Neural cell (in vitro differentiated cells): ENCODE results near the gene DDX1. TPM values are rescaled to one million over a fixed set of nuclear protein-coding genes. Genes with fewer than 3 reads are reported as not detected.

Source experiments
- H2AFZ ChIP-seq: fragments of 200-600, 300-800 bp; sonication (generic), shearing (Covaris generic); 2 replicates; pipeline ENCODE4 v1.6.0; 2014; ENCODE audit warnings: low read depth, mild to moderate bottlenecking, antibody characterized with exemption, low read length, moderate library complexity
- H3F3A ChIP-seq: fragments of 200-600 bp; shearing (Covaris generic); 2 replicates; pipeline ENCODE4 v1.6.1; 2016; ENCODE audit warnings: mild to moderate bottlenecking, moderate library complexity, mixed read lengths, antibody characterized with exemption, low read length; ENCODE audit not compliant: insufficient read depth, poor library complexity, severe bottlenecking
- H3K27ac ChIP-seq: fragments of 200-600, 300-800 bp; sonication (generic), shearing (Covaris generic); 2 replicates; pipeline ENCODE4 v1.5.1; 2014; ENCODE audit warnings: mild to moderate bottlenecking, low read length, moderate library complexity
- H3K27me3 ChIP-seq: fragments of 300-800, 200-600 bp; sonication (generic), shearing (Covaris generic); 2 replicates; pipeline ENCODE4 v1.6.0; 2014; ENCODE audit warnings: mild to moderate bottlenecking, low read depth, low read length, moderate library complexity; ENCODE audit not compliant: insufficient read depth
- H3K36me3 ChIP-seq: fragments of 300-800, 200-600 bp; sonication (generic), shearing (Covaris generic); 2 replicates; pipeline ENCODE4 v1.5.1; 2014; ENCODE audit warnings: mild to moderate bottlenecking, antibody characterized with exemption, low read length, moderate library complexity; ENCODE audit not compliant: insufficient read depth
- H3K4me2 ChIP-seq: fragments of 300-800, 200-600 bp; sonication (generic), shearing (Covaris generic); 2 replicates; pipeline ENCODE4 v1.6.0; 2014; ENCODE audit warnings: mild to moderate bottlenecking, low read length
- H3K4me3 ChIP-seq: fragments of 300-800, 200-600 bp; sonication (generic), shearing (Covaris generic); 2 replicates; pipeline ENCODE4 v1.5.1; 2014; ENCODE audit warnings: mild to moderate bottlenecking, low read length, moderate library complexity
- H3K79me2 ChIP-seq: fragments of 200-600 bp; shearing (Covaris generic); replicated peaks from 2 replicates; pipeline ENCODE4 v1.6.0; 2014; ENCODE audit warnings: mild to moderate bottlenecking, low read length, moderate library complexity; ENCODE audit not compliant: insufficient read depth
- H3K9ac ChIP-seq: fragments of 300-800, 200-600 bp; sonication (generic), shearing (Covaris generic); 2 replicates; pipeline ENCODE4 v1.6.1; 2016; ENCODE audit warnings: mild to moderate bottlenecking, low read length, mixed read lengths
- H3K9me2 ChIP-seq: fragments of 200-600 bp; shearing (Covaris generic); 2 replicates; pipeline ENCODE4 v1.6.1; 2016; ENCODE audit warnings: mild to moderate bottlenecking, low read length, mixed read lengths; ENCODE audit not compliant: insufficient read depth
- H3K9me3 ChIP-seq: fragments of 200-600, 300-800 bp; sonication (generic), shearing (Covaris generic); 2 replicates; pipeline ENCODE4 v1.6.1; 2016; ENCODE audit warnings: mild to moderate bottlenecking, mixed run types, low read length, moderate library complexity, mixed read lengths
- H4K20me1 ChIP-seq: fragments of 200-600 bp; shearing (Covaris generic); 2 replicates; pipeline ENCODE4 v1.6.1; 2016; ENCODE audit warnings: mild to moderate bottlenecking, mixed run types; ENCODE audit not compliant: insufficient read depth
- CTCF ChIP-seq: fragments of 450-650 bp; IDR thresholded peaks from 2 replicates; pipeline ENCODE4 v1.5.1; 2014; ENCODE audit warnings: antibody characterized with exemption, mild to moderate bottlenecking, moderate library complexity; ENCODE audit not compliant: poor library complexity, severe bottlenecking
- EP300 ChIP-seq: fragments of 450-650 bp; conservative IDR thresholded peaks from 2 replicates; pipeline ENCODE4 v1.6.1; 2014; ENCODE audit warnings: antibody characterized with exemption, mild to moderate bottlenecking, moderate library complexity; ENCODE audit not compliant: poor library complexity, severe bottlenecking
- EZH2 ChIP-seq: fragments of 200-600, 300-800 bp; shearing (Covaris generic), sonication (generic); IDR thresholded peaks from 2 replicates; pipeline ENCODE4 v1.6.1; 2014; ENCODE audit warnings: antibody characterized with exemption, low read length, borderline replicate concordance, mild to moderate bottlenecking; ENCODE audit not compliant: insufficient read depth, poor library complexity, severe bottlenecking
- MXI1 ChIP-seq: fragments of 450-650 bp; conservative IDR thresholded peaks from 2 replicates; pipeline ENCODE4 v1.6.1; 2014; ENCODE audit warnings: antibody characterized with exemption, mild to moderate bottlenecking; ENCODE audit not compliant: poor library complexity, severe bottlenecking
- POLR2AphosphoS5 ChIP-seq: IDR thresholded peaks from 2 replicates; pipeline ENCODE4 v1.6.1; 2012
- RAD21 ChIP-seq: fragments of 450-650 bp; conservative IDR thresholded peaks from 2 replicates; pipeline ENCODE4 v1.6.1; 2014; ENCODE audit warnings: antibody characterized with exemption, mild to moderate bottlenecking, moderate library complexity
- REST ChIP-seq: IDR thresholded peaks from 2 replicates; pipeline ENCODE4 v1.6.1; 2012; ENCODE audit warnings: borderline replicate concordance
- SMC3 ChIP-seq: fragments of 450-650 bp; conservative IDR thresholded peaks from 2 replicates; pipeline ENCODE4 v1.6.1; 2014; ENCODE audit warnings: antibody characterized with exemption, mild to moderate bottlenecking, moderate library complexity; ENCODE audit not compliant: poor library complexity
- TAF1 ChIP-seq: IDR thresholded peaks from 2 replicates; pipeline ENCODE4 v1.6.1; 2012; ENCODE audit warnings: low read depth
- polyA plus RNA-seq: library from polyadenylated mRNA; depleted of rRNA; stranded (reverse); fragments of >200 nt; gene quantifications from 2 replicates; pipeline ENCODE4 v1.2.3, GENCODE V29; 2014

The DDX1 gene
- polyA plus RNA-seq, 1 donor from 2014 or later = 159 TPM

- Histone ChIP-seq H3F3A (no peaks in the 10 kb centered on the region), H3K4me2 (no peak overlapping the region), H3K9me2 (no peaks in the 10 kb centered on the region), H3K36me3 (peaks cover 23% of the 10 kb centered on the region), H3K4me3 (no peak overlapping the region), H3K9me3 (no peaks in the 10 kb centered on the region), H3K27me3 (no peaks in the 10 kb centered on the region), H2AFZ (no peak overlapping the region), H3K9ac (no peak overlapping the region), H4K20me1 (no peaks in the 10 kb centered on the region), H3K79me2 (no peaks in the 10 kb centered on the region), H3K27ac (no peak overlapping the region)
- no peak for TF ChIP-seq CTCF
- TF ChIP-seq POLR2AphosphoS5 = no peak
- no peak for TF ChIP-seq RAD21
- TF ChIP-seq EZH2 = no peak
- no peak for TF ChIP-seq REST
- no peak for TF ChIP-seq SMC3
- TF ChIP-seq TAF1 = no peak
- TF ChIP-seq EP300 = no peak
- no peak for TF ChIP-seq MXI1
Measured at GRCh38 chr2:15619510-15619909, 27.8 kb downstream of the DDX1 start.

GRCh38 chr2:15619938-15620337 is 28.3 kb downstream of the DDX1 start:
- Histone ChIP-seq H2AFZ (no peak overlapping the region), H3K4me3 (no peak overlapping the region), H3K4me2 (no peak overlapping the region), H3F3A (no peaks in the 10 kb centered on the region), H4K20me1 (no peaks in the 10 kb centered on the region), H3K27me3 (no peaks in the 10 kb centered on the region), H3K27ac (no peak overlapping the region), H3K36me3 (peaks cover 27% of the 10 kb centered on the region), H3K9me2 (no peaks in the 10 kb centered on the region), H3K9me3 (no peaks in the 10 kb centered on the region), H3K9ac (no peak overlapping the region), H3K79me2 (no peaks in the 10 kb centered on the region)
- TF ChIP-seq REST = no peak
- TF ChIP-seq EZH2 = no peak
- no peak for TF ChIP-seq EP300
- TF ChIP-seq TAF1 = no peak
- TF ChIP-seq MXI1 = no peak
- TF ChIP-seq POLR2AphosphoS5 = no peak
- no peak for TF ChIP-seq CTCF
- TF ChIP-seq SMC3 = no peak
- TF ChIP-seq RAD21 = no peak
